OCI-M1 (cell line): ENCODE results near the gene CSTPP1.

Experiments used
- DNase-seq: peaks from one replicate; lab custom pipeline; 2025; lab: John Stamatoyannopoulos, UW

CSTPP1 gene

DNA sequence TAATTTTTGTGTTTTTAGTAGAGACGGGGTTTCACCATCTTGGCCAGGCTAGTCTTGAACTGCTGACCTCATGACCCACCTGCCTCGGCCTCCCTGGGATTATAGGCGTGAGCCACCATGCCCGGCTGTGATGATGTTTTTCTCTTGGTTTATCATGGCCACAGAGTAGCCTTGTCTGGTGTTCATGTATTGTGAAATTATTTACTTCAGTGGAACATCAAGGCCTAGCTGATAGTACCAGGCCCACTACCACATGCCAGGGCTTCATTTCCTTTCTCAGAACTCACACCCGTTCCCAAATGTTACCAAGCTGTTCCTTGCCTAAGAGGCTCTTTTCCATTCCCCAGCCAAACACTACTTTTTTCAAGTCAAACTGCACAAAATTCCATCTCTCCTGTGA is 272.1 kb downstream of the CSTPP1 start:
- DNase-seq, result no peak
